GM20431 (cell line): ENCODE data around the gene DEFB124.
"Not testable (repeated sequence)": the region's sequence is repeated elsewhere in the genome, so short reads cannot be mapped to it uniquely, and the experiment has no call there.

ENCODE experiments used
- in situ Hi-C: fragments of 300-500 bp; cut with MseI, MboI; formaldehyde crosslinking; loops from one replicate; pipeline ENCODE4 v1.15.0; 2020; ENCODE audit warnings: low sequenced_read_pairs; ENCODE audit not compliant: unreplicated experiment

The DEFB124 gene

GRCh38 chr20:31430568-31431115, 44.3 kb downstream of the DEFB124 start:
- in situ Hi-C loops = no loop called here

GRCh38 chr20:31427576-31427975, 47.4 kb downstream of the DEFB124 start:
- in situ Hi-C loops = not testable (repeated sequence)

GRCh38 chr20:31426891-31427551, 47.9 kb downstream of the DEFB124 start:
- in situ Hi-C loops = not testable (repeated sequence)

- in situ Hi-C loops = no loop called here
Measured at GRCh38 chr20:31425797-31426196, 49.1 kb downstream of the DEFB124 start.

GRCh38 chr20:31418307-31418706, 56.6 kb downstream of the DEFB124 start:
- in situ Hi-C loops = no loop called here

- in situ Hi-C loops = no loop called here
Measured at GRCh38 chr20:31415653-31416052, 59.3 kb downstream of the DEFB124 start.
